ENCODE results near the gene GRM7.

DNA sequence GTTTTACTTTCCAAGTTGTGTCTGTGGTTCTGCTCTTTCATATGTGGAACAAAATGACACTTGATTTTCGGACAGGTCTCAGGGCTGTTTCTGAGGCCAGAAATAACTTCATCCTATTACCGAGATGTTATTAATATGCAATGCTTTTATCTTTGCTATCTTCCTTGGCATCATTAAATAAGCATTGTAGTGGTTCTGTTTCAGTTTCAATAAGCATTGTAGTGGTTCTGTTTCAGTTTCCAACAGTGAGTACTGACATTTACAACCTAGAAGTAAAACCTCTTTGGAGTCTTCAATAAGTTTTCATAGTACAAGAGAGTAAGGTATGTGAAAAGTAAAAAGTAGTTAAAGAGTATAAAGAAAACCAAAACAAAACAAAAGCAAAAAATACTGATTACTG, 746.2 kb downstream of the GRM7 start:
- TF ChIP-seq, protein P1, sequence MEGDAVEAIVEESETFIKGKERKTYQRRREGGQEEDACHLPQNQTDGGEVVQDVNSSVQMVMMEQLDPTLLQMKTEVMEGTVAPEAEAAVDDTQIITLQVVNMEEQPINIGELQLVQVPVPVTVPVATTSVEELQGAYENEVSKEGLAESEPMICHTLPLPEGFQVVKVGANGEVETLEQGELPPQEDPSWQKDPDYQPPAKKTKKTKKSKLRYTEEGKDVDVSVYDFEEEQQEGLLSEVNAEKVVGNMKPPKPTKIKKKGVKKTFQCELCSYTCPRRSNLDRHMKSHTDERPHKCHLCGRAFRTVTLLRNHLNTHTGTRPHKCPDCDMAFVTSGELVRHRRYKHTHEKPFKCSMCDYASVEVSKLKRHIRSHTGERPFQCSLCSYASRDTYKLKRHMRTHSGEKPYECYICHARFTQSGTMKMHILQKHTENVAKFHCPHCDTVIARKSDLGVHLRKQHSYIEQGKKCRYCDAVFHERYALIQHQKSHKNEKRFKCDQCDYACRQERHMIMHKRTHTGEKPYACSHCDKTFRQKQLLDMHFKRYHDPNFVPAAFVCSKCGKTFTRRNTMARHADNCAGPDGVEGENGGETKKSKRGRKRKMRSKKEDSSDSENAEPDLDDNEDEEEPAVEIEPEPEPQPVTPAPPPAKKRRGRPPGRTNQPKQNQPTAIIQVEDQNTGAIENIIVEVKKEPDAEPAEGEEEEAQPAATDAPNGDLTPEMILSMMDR (conservative IDR thresholded peaks at IDR 0.05 in 1 of 2, IDR thresholded peaks at IDR 0.05 in 1 of 2; ENCODE audit: low read depth in 1 of 2, low read length in 2 of 2), result no peak
- no peak for TF ChIP-seq EZH2 (IDR thresholded peaks at IDR 0.05; ENCODE audit: low read length, missing control alignments)
